TTC549 (cell line): ENCODE measurements around the gene PHC3.

Experiments used
- FAIRE-seq: peaks from 2 replicates; lab custom pipeline; 2012; peaks lifted over from hg19 to GRCh38; lab: Jason Lieb, UNC

The PHC3 gene

GRCh38 chr3:170075441-170076091 is 106.0 kb downstream of the PHC3 start:
- FAIRE-seq = no peak

- no peak for FAIRE-seq
Measured at GRCh38 chr3:170064108-170064507, 117.4 kb downstream of the PHC3 start.

DNA sequence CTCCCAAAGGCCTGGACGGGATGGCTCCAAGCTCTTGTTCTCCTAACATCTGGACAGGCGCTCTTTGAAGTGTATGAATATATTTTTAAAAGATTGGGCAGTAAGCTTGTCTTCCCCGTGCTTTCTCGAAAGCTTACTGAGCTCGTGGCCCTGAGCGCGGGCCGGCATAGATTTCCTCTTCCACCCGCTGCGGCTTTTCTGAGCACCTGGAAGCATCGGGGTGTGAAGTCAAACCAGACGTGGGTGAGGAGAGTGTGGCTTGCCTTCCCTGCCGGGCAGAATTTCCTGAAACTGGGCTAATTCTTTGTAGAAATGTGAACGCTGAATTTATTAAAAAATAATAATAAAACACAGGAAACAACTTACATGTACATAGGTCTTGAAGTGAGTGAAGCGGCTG is 117.8 kb downstream of the PHC3 start:
- no peak for FAIRE-seq

DNA sequence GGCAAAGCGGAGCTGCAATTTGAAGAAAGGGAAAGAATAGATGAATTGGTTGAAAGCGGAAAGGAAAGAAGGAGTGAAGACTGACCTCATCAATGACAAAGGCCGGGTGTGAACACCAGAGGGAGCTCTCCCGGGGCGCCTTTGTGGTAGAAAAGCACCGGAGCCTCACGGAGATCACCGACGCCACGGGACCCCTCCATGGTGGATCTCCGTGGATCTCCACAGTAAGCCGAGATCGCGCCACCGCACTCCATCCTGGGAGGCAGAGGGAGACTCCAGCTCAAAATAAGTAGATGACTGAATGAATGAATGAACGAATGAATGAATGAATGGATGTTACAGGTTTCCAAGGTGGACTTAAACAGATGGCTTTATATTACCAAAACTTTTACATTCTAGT is 118.8 kb downstream of the PHC3 start:
- no peak for FAIRE-seq

DNA sequence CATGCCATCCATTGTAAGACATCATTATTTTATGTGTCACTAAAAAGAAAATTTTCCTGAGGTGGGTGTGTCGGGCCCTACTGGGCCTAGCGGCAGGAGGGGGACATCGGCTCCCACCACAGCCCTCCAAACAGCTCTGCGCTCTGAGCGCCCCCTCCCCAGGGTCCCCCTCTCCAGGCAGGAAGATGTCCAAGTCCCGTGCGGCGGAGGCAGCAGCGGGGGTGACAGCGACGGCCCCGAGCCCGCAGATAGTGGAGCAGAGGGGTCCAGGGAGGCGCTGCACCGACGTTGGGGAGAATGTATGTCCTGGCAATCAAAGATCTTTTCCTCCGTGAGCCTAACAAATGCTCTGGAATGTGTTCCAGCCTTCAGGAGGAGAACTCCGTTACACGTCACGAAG is 119.5 kb downstream of the PHC3 start:
- no peak for FAIRE-seq

DNA sequence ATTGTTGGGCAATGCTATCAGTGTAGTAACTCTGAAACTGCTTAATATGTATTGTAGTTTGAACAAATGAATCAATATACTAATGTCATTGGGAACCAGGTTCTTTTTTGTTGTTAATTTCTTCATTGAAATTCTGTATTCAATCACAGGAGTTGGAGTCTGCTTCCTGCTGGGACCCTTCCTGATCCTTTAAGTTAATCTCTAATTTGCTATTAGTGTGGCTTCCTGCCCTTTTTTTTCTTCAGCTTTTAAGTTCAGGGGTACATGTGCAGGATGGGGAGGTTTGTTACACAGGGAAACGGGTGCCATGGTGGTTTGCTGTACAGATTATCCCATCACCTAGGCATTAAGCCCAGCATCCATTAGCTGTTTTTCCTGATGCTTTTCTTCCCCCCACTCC is 122.1 kb downstream of the PHC3 start:
- no peak for FAIRE-seq

- FAIRE-seq = no peak
Measured at GRCh38 chr3:170058127-170058526, 123.4 kb downstream of the PHC3 start.

DNA sequence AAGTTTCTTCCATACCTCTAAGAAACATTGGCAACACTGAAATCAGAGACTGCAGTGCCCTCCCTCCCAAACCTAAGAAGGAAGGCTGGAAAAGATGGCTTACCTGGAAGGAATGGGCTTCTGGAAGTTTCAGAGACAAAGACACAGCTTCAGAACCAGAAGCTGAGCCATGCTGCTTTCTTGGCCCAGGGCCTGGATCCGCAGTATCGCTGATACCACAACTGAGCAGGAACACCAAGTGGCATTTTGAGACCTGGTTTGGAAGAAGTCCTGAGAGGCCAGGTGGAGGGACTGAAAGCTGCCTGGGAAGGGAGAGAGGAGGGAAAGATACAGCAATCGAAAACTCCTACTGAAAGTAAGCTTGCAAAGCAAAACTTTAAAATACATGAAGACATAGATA is 124.0 kb downstream of the PHC3 start:
- no peak for FAIRE-seq

GRCh38 chr3:170056710-170057454 is 124.7 kb downstream of the PHC3 start:
- FAIRE-seq = no peak

DNA sequence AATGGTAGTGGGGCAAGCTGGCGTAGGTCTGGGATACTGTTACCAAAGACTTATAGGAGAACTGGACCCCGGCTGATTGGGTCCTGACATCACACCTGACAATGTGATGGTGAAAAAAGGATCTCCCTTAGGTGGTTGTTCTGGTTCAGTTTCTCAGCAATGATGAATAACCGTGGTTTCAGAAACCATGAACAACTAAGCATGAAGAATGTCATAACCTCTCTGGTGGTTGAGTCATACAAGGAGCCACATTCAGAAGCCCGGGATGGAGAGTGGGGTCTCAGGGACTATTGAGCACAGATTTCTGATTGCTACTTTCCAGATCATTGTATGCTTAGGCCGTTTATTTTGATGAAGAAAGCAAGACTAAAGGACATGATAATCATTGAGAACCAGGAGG is 126.3 kb downstream of the PHC3 start:
- FAIRE-seq = no peak

GRCh38 chr3:170054204-170054603 is 127.3 kb downstream of the PHC3 start:
- no peak for FAIRE-seq

GRCh38 chr3:170052398-170052797 is 129.1 kb downstream of the PHC3 start:
- FAIRE-seq = no peak

GRCh38 chr3:170050753-170051152 is 130.8 kb downstream of the PHC3 start:
- no peak for FAIRE-seq

GRCh38 chr3:170049146-170050000 is 132.2 kb downstream of the PHC3 start:
- FAIRE-seq = no peak

GRCh38 chr3:170047133-170047404 is 134.5 kb downstream of the PHC3 start:
- FAIRE-seq = no peak

DNA sequence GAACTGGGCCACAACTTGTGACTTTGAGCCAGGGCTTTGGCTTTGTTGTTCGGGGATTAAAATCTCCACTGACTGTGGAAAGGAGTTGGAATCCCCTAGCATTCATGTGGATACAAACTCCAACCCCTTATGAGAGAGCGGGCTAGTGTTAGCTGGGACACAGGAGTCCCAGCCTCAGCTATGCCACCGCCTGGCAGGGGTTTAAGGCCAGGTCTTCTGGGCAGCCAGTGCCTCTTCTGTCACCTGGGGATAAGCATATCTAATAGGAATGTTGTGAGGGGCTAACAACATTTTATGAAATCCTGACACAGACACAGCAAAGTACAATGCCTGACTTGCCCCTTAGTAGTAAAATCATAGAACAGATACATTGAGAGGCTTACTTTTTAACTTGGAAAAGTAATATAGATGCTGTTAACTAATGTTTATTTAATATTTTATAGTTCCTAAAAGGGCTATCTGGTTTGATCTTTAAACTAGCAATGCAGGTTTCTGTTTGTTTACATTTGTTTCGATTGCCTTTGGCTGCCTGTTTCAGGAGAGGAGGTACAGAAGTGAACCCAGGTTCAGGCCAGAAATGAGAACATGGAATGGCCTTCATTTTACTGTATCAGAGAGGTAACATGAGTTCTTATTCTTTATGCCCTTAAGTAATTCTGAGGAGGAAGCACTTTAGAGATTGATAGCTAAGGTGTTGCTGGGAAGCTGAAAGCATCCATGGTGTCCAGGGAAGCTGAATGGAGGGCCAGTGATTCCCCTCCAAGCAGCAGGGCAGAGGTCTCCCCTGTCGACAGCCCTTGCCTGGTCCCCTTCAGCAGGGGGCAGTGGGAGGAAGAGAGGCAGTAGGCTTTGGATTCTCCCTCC is 135.0 kb downstream of the PHC3 start:
- no peak for FAIRE-seq

DNA sequence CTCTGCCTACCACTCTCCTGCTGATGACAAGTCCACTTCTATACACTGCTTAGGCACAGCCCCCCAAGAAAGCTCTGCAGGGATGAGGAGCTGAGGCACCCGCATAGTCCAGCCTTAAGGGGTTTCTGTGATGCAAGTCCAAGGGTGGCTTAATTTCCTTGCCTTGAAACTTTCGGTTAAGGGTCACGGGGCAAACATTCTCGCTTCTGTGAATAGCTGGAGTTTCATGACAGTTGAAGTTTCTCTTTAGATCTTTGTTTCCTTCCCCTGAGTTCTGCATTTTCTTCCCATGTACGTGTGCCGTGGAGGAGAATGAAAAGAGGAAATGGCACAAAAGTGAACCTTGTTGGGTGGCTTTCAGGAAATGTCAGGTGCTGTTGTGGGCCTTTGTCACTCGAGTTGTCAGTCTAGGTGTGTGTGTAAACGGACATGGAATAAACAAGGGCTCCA is 136.7 kb downstream of the PHC3 start:
- no peak for FAIRE-seq

- FAIRE-seq = no peak
Measured at GRCh38 chr3:170044271-170044670, 137.3 kb downstream of the PHC3 start.

DNA sequence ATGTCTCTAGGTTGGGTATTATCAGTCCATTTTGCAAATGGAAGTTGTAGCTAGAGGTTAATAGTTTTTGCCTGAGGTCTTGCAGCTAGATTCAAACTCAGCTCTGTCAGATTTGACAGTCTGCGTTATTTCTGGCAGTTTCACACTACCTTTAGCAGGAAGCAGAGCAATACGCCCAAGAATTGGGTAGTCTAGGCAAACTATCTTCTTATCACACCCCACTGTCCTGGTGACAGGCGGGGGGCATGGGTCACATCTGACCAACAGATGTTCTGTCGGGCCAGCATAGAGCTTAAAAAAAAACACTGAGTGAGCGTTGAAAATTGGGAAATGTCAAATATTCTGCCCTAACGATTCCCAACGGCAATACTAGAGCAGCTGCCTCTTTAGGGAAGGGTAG is 138.0 kb downstream of the PHC3 start:
- no peak for FAIRE-seq

GRCh38 chr3:170040418-170040817 is 141.1 kb downstream of the PHC3 start:
- FAIRE-seq = no peak

GRCh38 chr3:170038434-170039110 is 143.0 kb downstream of the PHC3 start:
- FAIRE-seq = no peak
